IMR-90 (cell line): ENCODE data around the gene SPNS2.

Experiments used
- BHLHE40 ChIP-seq: fragments of 150-350 bp; IDR thresholded peaks from 2 replicates; pipeline ENCODE4 v1.6.1; 2016; ENCODE audit warnings: mild to moderate bottlenecking, low read depth, low read length
- CTCF ChIP-seq: conservative IDR thresholded peaks from 2 replicates; pipeline ENCODE4 v1.5.1; 2012; ENCODE audit warnings: mild to moderate bottlenecking, low read depth, low read length, improper control_type of control experiment
- FOS ChIP-seq: fragments of 150-350 bp; IDR thresholded peaks from 2 replicates; pipeline ENCODE4 v1.6.1; 2016; ENCODE audit warnings: low read depth, low read length
- MAZ ChIP-seq: IDR thresholded peaks from 2 replicates; pipeline ENCODE4 v1.6.1; 2012; ENCODE audit warnings: low read depth, mild to moderate bottlenecking, low read length, improper control_type of control experiment, moderate library complexity, borderline replicate concordance
- MXI1 ChIP-seq: IDR thresholded peaks from 2 replicates; pipeline ENCODE4 v1.6.1; 2012; ENCODE audit warnings: low read depth, mild to moderate bottlenecking, low read length, moderate library complexity, borderline replicate concordance
- NFE2L2 ChIP-seq: fragments of 150-350 bp; IDR thresholded peaks from 2 replicates; pipeline ENCODE4 v1.6.1; 2016; ENCODE audit warnings: low read depth, mild to moderate bottlenecking, low read length
- POLR2A ChIP-seq: IDR thresholded peaks from 2 replicates; pipeline ENCODE4 v1.6.1; 2012; ENCODE audit warnings: mild to moderate bottlenecking, low read depth, low read length
- RCOR1 ChIP-seq: IDR thresholded peaks from 2 replicates; pipeline ENCODE4 v1.6.1; 2012; ENCODE audit warnings: mild to moderate bottlenecking, low read length, improper control_type of control experiment; ENCODE audit not compliant: insufficient replicate concordance
- SMC3 ChIP-seq: fragments of 150-350 bp; IDR thresholded peaks from 2 replicates; pipeline ENCODE4 v1.6.1; 2016; ENCODE audit warnings: low read depth, mild to moderate bottlenecking, antibody characterized with exemption, low read length, moderate library complexity

- TF ChIP-seq RCOR1 = no peak
- TF ChIP-seq CTCF = no peak
- TF ChIP-seq BHLHE40 = no peak
- TF ChIP-seq MAZ = no peak
- TF ChIP-seq POLR2A = no peak
- TF ChIP-seq FOS = no peak
- TF ChIP-seq MXI1 = no peak
- no peak for TF ChIP-seq SMC3
- no peak for TF ChIP-seq NFE2L2
These were observed 42.1 kb downstream of the SPNS2 start for GRCh38 chr17:4540687-4541327.
